Measurements from ENCODE around the gene NLRP9. TPM values are rescaled to one million over a fixed set of nuclear protein-coding genes. Genes with fewer than 3 reads are reported as not detected.

The NLRP9 gene
- total RNA-seq, 1 experiment from 2014 or later = not detected

DNA sequence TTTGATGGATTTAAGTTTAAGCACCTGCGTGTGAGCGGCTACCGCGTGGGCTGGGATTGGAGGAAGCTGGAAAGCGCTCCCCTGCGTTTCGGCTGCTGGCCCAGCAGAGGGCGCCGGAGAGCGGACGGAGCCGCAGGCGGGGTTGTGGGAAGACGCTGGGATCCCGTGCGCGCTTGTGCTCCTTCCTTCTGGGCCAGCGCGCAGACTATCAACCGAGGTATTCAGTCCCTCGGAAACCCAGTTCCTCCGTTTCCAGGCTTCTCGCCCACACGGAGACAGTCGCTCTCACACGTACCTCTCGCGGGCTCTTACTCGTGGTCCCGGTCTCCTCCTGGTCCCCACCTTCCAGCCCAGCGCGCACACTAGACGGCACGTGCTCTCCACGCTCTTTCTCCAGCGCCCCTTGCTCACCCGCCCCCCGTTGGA, 34.4 kb downstream of the NLRP9 start:
- DNase-seq (ENCODE audit: low read depth) = peak; percentile 34

DNA sequence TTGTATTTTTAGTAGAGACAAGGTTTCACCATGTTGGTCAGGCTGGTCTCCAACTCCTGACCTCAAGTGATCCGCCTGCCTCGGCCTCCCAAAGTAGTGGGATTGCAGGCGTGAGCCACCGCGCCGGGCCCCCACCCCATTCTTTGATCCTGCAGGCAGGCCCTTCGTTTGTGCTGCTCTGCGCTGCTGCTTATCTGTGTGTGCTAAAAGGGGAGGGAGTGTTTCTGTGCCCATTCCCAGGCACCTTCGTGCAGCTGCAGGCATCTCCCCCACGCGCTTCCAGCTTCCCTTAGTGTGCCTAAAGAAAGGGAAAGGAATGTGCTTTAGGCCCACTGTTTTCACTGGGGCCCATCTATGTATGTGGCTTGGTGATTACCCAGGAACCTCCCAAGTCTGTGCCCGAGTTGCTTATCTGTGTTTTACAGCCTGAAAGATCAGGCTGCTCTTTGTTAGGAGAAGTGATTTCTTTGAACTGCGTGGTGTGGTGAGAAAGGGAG, 36.0 kb downstream of the NLRP9 start:
- no peak for DNase-seq (ENCODE audit: low read depth)

DNA sequence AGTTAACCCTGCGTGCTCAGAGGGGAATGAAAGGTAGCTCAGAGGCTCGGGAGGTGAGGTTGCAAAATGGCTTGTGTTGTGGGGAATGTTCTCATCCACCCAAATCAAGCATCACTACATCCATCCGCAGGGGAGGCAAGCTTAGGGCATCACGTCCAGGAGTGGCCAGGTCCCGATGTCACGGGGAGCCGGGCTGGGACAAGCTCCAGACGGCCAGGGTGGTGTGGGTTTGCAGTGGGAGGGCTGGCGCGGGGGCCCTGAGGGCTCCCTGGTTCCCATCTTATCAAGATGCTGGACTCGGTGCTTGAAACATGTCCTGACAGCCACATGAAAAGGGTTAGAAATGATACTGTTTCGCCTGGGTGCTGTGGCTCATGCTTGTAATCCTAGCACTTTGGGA, 37.4 kb downstream of the NLRP9 start:
- DNase-seq (ENCODE audit: low read depth) = no peak

DNA sequence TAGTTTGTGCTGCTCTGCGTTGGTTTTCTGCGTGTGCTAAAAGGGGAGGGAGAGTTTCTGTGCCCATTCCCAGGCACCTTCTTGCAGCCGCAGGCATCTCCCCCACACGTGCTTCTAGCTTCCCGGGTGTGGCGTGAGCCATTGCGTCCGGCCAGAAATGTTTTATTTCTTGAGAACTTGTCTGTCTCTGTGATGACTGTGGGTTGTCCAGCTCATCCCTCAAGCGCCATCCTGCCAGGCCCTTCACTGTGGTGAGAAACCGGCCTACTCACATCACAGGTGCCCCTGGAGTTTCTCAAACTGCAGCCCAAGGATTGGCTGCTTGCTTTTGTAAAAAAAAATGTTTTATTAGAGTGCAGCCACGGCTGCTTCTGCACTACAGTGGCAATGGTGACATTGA, 39.0 kb downstream of the NLRP9 start:
- DNase-seq (ENCODE audit: low read depth) = no peak

DNA sequence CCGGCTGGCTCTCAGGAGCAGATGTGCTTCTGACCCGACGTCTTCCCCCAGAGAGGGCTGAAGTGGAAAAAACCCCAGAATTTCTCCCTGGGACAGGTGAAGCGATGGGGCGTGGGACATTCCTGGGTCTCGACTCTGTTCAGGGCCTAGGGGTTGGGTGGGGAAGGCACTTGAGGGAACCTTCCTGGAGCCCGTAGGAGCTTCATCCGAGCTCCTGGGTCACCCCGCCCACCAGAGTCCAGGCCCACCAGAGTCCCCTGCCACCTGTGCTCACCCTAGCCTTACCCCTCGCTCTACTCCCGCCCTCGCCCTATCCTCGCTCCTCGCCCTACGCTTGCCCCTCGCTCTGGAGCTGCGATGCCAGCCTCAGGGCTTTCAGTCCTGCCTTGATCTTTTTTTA, 39.9 kb downstream of the NLRP9 start:
- DNase-seq (ENCODE audit: low read depth) = no peak

DNA sequence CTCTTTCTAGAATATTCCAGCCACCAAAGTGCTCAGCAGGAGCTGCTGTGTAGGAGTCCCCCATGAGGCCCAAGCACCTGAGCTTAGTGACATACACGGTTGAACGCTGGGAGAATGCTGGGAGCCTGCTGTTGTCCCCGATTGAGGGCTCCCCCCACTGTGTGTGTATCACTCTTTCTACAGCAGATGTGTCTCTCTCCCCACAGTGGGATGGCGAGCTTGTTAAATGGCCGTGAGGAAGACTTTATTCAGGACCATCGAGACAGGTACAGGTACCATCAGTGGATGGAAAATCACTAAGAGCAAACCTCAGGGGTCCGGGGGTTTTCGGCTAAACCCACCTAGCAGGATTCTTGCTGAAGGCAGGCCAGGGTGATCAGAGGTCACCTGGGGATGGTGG, 40.5 kb downstream of the NLRP9 start:
- DNase-seq (ENCODE audit: low read depth) = no peak

DNA sequence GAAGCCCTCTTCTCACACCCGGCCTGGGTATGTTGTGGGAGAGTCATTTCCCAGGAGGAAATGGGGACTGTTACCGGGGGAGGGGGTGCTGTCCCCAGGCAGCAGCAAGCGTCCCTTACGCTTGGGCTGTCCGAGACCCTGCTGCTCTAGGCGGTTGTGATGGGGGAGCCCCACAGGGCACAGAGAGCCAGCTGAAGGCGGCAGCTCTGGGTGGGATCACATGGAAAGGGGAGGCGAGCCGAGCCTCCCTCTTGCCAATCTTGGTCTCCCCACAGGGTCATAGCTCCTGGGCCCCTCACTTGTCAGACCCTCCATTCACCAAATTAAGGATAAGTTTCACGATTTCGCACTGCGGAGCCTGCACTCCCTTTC, 41.1 kb downstream of the NLRP9 start:
- DNase-seq (ENCODE audit: low read depth) = no peak

DNA sequence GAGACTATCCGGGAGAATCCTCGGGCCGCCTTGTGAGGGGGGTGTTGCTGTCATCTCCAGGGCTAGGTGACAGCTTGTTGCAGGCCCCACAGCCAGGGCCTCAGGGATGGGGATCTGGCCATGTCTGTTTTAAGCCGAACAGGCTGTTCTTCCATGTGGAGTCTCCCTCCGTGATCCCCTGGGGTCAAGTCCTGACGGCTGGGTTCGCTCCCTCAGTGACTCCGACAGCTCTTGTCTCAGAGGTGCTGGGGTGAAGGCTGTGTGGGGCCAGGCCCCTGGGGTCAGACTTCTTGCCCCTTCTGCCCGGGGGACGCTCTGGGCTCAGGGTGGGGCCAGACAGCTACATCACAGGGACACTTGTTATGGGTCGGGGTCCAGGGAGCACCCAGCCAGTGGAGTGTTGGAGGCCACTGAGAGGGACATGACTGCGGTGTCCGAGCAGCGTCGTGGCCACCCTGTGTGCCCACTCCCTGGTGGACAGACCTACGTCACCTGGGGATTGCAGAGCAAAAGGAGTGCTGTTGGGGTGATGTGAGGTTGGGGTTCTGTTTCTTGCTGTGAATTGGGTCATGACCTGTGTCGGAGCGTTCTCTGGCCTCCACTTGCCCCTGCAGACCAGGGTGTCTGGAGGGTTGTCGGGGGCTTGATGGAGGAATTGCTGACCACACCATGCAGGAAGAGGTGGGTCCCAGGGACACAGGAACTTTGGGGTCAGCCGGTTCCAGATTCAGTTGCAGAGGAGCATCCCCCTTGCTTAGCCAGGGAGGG, 41.7 kb downstream of the NLRP9 start:
- no peak for DNase-seq (ENCODE audit: low read depth)

DNA sequence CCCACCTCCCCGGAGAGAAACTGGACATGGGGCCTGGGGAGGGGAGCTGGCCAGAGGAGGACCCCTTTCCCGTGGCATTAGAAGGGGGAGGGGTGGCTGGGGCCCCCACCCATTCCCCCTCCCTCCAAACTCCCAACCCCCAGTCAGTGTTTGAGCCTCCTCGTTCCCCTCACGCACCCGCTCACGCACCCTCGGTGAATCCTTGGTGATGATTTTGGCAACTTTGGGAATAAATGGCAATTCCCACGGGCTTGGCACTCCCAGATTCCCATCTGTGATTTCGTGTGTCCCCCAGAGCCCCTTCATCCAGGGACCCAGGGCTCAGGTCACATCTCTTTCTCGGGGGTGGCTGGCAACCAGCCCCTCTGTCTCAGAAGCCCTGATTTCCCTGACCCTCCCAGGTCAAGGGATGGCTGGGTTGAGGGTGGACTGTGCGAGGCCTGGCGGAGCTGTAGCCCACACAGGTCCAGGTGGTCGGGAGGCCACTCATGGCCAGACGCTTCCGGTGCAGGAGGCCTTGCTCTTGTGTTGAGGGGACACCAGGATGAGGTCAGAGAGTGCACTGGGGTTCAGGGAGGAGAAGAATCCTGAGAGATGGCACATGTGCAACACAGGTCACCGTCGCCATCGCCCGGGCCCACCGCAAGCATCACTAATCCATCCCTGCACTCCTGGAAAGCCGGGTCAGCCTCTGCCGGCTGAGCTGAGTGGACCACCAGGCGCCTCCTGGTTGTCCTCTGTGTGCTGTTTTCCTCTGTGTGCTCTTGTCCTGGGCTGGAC, 42.5 kb downstream of the NLRP9 start:
- no peak for DNase-seq (ENCODE audit: low read depth)

DNA sequence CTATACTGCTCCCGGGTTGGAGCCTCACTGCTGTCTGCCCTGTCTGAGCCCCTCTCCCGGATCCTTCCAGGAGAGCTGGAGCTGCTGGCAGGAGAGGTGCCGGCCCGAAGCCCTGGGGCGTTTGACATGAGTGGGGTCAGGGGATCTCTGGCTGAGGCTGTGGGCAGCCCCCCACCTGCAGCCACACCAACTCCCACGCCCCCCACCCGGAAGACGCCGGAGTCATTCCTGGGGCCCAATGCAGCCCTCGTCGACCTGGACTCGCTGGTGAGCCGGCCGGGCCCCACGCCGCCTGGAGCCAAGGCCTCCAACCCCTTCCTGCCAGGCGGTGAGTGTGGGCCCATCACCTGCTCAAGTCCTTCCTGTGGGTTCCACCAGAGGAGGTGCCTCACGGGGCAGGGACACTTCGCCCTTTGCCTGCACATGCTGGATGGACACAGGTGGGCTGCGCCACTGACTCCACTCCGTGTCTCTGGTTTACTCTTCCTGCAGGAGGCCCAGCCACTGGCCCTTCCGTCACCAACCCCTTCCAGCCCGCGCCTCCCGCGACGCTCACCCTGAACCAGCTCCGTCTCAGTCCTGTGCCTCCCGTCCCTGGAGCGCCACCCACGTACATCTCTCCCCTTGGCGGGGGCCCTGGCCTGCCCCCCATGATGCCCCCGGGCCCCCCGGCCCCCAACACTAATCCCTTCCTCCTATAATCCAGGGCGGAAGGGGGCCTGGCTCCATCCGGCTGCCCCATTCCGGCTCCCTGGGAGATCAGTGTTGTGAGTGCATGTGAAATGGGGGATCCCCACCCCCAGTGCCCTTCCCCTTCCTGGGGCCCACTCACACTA, 43.3 kb downstream of the NLRP9 start:
- no peak for DNase-seq (ENCODE audit: low read depth)

DNA sequence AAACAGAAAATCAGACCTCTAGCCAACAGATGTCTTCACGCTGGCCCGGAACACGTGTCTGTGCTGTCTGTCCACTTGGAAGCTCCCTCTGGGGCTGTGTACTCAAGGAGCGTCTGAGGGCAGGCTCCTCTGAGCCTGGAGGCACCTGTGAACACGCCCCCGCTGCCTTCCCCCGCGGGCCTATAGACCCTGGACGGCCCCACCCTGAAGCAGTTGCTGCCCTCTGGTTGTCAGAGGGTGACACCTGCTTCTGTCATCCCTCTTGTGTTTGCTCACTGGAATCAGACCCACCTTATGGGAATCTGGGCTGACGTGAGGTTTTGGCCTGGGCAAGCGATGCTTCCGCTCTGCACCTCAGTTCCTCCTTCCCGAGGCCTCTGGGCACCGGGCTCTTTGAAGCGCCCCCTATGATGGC, 44.0 kb downstream of the NLRP9 start:
- DNase-seq (ENCODE audit: low read depth) = no peak

DNA sequence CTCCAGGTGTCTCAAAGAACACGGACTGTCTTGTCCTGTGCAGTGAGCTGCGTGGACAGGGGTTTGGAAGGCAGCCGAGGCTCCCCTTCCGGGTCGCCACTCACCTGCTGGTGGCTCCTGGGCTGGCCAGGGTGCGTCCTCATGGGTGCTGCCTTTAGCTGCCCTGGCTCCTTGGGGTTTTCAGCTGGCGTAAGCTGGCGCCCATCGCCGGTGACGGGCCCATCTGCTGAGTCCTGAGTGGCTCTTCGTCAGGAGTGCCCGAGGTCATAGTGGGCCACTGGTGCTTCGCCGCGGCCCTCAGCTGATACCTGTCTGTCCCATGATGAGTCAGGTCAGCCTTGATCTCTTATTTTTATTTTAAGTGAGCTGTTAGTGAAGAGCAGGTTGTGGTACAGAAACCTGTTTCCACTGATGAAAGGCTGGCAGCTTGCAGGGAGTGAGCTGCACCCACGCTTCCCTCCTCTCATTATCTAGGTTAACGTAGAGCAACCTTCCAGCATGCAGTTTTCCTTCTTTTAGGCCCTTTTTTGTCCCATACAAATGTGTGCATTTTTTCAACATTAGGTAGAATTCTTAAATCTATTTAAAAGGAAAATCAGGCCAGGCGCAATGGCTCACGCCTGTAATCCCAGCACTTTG, 44.7 kb downstream of the NLRP9 start:
- DNase-seq (ENCODE audit: low read depth) = no peak

DNA sequence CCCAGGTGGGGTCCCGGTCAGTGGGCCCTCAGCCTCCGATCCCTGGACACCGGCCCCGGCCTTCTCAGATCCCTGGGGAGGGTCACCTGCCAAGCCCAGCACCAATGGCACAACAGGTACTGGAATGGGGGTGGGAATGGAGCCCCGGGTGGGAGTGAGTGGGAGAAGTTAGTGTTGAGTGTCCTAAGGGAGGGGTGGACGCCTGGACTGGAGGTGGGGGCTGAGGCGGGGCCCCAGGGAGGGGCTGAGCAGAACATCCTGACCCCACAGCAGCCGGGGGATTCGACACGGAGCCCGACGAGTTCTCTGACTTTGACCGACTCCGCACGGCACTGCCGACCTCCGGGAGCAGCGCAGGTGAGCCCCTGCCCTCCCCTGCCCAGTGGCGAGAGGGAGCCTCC, 45.5 kb downstream of the NLRP9 start:
- DNase-seq (ENCODE audit: low read depth) = no peak

DNA sequence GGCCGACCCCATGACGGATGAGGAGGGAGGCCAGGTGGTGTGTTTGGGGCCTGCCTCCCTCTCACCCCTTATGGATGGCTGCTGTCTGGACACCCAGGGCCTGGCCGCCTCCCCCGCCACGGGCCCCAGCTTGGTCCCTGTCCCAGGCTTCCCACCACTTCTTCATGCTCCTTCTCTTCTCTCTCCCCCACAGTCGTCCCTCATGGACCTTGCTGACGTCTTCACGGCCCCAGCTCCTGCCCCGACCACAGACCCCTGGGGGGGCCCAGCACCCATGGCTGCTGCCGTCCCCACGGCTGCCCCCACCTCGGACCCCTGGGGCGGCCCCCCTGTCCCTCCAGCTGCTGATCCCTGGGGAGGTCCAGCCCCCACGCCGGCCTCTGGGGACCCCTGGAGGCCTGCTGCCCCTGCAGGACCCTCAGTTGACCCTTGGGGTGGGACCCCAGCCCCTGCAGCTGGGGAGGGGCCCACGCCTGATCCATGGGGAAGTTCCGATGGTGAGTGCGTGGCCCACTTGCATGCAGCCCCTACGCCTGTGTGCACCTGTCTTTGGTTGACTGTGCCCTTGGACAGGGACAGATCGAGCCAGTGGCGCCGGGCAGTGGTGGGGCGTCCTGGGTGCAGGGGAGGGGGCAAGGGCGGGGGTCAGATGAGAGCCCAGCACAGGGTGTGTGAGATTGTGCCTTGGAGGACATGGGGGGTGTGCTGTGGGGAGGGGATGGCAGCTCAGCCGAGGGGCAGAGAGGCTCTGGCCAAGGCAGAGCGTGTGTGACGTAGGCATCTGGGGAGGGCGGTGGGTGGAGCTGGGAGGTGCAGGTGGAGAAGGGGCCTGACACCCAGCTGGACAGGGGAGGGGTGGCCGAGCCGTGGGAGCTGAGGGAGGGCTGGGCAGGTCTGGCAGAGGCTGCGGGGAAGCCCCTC, 46.4 kb downstream of the NLRP9 start:
- DNase-seq (ENCODE audit: low read depth) = no peak

DNA sequence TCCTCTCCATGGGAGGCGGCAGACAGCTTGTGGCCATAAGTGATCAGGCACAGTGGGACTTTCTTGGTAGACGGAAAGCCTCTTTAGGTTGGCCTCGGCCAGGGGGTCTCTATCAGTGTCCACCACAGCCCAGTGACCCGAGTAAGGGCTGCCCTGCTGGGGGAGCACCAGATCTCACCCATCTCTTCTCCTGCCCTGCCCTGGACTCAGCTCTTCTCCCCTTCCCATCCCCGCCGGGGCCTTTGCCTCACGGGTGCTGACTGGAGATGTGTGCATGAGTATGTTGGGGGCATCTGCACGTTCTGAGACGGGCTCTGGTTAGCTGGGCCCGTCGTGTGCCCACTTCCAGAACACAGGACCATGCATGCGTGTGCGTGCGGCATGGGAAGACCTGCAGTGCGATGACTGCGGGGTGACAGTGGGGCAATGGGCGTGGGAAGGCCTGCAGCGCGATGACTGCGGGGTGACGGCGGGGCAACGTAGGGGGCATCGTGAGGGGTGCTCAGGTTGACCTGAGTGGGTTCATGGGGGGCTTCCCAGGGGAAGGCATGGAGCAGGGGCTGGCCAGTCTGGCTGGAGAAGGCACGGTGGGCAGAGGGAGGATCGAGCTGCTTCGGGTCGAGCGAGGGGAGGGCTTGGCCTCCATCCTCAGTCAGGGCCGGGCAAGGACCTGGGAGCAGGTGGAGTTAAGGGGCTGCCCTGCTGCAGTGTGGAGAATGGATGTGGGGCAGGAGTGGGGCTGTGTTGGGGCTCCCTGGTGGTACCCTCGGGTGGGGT, 47.2 kb downstream of the NLRP9 start:
- no peak for DNase-seq (ENCODE audit: low read depth)

DNA sequence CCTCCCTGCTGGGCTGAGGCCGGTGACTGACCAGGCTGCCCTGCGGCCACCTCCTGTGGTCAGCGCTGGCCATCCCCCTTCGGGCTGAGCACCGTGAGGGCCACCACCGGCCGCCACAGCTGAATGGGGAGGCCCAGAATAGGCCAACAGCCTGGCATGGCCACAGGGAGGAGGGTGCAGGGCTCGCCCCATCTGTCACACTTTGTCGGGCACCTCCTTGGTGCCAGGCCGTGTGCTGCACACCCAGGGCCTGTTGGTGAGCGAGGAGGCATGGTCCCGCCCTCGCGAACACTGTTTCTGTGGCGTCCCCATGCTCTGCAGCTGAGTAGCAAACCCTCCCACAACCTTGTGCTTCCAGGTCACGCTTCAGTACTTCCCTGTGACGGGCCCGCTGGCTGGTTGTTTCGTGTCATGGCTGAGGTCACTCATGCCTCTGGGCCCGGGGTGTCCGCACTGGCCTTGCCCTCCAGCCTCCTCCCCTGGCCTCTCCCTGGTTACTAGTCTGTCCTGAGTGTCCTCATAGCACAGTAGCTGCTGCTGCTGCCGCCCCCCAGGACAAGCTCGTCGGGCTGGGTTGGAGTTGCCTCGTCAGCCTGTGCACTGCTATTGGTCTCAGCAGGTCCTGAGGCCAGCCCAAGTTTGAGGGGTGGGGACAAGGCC, 48.0 kb downstream of the NLRP9 start:
- no peak for DNase-seq (ENCODE audit: low read depth)

DNA sequence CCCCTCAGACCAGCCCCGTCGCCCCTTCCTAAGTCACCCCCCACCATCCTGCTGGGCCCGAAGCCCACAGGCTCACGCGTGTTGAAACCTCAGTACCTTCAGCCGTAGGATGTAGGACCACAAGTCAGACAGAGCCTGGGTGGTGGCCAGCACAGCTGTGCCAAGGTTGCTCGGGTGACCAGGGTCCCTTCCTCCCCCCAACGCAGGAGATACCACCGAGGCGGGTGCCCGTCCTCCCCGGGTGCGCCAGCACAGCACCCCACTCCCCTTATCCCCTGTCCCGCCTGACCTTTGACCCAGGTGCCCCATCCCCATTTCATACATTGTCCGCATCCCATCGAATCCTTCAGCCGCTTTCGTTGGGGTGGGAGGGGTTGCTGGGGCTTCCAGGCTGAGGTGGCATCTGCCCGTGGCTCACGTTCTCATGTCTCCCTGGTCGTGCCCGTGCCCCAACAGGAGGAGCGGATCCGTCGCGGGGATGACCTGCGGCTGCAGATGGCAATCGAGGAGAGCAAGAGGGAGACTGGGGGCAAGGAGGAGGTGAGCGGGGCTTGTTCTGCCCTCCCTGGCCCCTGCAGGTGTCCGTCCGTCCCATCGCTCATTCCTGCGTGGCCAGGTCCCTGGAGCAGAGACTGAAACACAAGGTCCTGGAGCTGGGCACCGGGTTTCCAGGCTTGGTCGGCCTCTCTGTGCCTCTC, 48.6 kb downstream of the NLRP9 start:
- DNase-seq (ENCODE audit: low read depth) = no peak

DNA sequence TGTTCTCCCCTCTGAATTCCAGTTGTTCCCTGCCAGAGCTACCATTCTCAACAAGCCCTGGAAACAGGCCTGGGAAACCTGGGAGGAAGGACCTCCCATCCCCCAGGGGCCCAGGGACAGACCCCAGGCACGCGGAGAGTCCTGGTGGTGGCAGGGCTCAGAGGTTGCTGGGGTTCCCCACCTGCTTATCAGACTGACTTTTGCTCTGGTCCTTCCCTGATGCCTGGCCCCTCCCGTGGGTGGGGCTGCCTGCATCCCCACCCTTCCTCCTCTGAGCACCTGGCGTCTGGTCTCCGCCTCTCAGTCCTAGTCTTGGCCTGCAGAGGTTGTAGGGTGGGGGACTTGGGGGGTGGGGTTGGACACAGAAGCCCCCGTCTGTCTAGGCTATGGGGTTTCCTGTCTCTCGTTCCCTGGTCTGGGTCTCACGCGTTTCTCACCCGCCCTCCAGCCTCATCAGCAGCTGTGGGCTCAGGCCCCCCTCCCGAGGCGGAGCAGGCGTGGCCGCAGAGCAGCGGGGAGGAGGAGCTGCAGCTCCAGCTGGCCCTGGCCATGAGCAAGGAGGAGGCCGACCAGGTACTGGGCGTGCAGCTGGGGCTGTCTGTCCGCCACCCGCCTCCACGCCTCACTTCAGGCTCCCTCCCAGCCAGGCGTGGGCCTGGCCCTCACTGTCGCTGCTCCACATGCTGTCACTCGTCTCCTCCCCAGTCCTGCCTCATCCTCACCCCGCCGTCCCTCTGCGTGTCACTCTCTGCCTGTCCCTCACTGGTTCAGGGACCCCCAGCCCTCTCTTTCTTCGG, 49.6 kb downstream of the NLRP9 start:
- no peak for DNase-seq (ENCODE audit: low read depth)

All from RPMI7951 (cell line).